Activated CD8-positive, alpha-beta memory T cell treated with anti-CD3 and anti-CD28 coated beads for 1 hour (primary cell): ENCODE data around the gene WASF2.
"Not testable (repeated sequence)": the region's sequence is repeated elsewhere in the genome, so short reads cannot be mapped to it uniquely, and the experiment has no call there.

Source experiments
- DNase-seq, 2 donors: peaks; one replicate each; pipeline ENCODE4 v3.0.0-alpha.2; 2020; ENCODE audit warnings: low read depth in 1 of 2; ENCODE audit errors: extremely low read depth in 1 of 2

The WASF2 gene

DNA sequence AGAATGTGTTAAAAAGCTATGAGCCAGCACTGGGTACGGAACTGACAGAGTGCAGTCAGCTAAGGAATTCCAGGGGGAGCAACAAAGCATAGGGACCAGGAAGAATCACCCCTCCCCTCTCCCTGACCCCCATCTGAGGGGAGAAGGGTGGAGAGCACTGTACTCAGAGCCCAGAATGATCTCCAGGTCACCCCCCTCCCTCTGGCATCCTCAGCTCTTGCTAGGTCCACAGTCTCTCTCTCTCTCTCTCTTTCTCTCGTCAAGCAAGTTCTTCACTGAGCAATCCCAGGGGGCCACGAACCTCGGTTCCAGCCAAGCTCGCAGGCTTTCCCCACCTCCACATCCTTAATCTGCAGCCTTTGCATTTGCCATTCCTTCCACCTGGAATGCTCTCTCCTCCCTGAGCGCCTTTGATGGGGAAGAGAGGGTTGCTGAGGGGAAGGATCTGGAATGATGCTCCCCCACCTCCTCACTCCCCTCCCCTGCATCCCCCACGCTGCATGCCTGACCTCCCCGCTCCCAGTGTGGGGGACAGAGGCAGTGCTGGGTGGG, 6.7 kb upstream of the WASF2 start:
- no peak for DNase-seq

DNA sequence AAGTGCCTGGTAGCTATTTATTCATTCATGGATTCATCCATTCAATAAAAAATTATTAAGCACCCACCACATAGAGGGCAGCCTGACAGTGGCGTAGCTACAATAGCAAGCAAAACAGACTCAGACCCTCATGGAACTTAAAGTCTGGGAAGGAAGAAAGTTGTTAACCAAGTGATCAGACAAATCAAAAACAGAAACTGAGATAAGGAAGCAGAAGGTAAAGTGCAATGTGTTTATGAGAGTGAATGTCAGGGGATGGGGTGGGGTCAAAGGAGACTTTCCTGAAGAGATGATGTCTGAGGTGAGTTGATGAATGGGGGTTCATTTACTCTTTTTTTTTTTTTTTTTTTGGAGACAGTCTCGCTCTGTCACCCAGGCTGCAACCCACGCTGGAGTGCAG, 2.8 kb upstream of the WASF2 start:
- no peak for DNase-seq

DNA sequence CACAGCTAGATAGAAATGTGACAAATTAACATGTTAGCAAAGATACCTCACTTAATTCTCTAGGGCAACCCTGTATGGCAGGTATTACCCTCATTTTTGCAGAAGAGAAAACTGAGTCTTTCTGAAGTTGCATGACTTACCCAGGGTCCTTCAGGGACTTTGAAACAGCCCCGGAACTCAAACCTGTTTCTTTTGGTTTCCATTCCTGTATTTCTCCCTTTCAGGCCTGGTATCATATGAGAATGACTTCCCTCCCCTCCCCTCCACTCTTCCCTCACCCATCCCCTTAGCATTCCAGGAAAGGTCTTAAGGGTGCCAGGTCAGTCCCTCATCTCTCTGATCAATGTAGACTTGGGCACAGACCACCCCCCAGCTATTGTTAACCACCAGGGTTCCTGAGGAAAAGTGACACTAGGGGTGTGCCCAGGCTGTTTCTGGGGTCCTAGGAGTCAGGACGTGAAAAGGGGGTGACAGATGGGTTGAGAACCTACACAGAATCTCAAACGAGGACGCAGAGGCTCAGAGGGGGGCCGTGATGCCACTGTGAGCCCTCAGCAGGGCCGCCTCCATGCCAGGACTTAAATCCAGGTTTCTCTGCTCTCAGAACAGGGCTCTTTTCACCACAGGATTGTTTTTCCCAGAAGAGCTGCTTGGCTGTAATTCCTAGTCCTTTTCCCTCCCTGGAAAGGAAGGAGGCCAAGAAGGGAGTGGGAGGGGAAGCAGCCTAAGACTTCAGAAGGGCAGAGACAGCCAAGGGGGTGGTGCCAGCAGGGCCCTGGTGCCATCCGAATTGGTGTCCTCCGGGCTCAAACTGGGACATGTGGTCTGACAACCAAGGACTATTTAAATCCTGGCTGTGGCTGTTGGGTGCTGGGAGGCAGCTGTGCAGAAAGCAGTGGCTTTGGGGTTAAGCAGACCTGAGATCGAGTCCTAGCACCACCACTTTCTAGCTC, 2.1 kb upstream of the WASF2 start:
- DNase-seq = no peak

DNA sequence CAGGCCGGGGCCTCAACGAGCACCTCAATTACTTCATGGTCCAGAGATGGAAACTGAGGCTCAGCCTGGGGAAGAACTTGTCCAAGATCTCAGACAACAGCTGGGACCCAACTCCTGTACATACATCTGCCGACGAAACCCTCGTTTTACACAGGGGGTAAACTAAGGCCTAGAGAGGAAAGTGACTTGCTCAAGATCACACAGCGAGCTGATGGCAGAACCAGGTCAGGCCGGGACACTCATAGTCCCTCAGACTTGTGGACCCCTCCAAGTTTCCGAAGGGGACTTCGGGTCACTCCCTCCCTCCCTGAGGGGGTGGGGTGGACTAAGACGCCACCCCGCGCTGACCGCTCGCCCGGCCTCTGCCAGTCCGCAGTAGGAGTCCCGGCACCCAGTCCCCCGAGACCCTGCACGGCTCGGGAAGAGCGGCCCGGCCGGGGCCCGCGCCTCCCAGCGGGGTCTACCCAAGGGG, 430 bp downstream of the WASF2 start:
- peak in 1 of 2 donors; percentile 6 for DNase-seq

DNA sequence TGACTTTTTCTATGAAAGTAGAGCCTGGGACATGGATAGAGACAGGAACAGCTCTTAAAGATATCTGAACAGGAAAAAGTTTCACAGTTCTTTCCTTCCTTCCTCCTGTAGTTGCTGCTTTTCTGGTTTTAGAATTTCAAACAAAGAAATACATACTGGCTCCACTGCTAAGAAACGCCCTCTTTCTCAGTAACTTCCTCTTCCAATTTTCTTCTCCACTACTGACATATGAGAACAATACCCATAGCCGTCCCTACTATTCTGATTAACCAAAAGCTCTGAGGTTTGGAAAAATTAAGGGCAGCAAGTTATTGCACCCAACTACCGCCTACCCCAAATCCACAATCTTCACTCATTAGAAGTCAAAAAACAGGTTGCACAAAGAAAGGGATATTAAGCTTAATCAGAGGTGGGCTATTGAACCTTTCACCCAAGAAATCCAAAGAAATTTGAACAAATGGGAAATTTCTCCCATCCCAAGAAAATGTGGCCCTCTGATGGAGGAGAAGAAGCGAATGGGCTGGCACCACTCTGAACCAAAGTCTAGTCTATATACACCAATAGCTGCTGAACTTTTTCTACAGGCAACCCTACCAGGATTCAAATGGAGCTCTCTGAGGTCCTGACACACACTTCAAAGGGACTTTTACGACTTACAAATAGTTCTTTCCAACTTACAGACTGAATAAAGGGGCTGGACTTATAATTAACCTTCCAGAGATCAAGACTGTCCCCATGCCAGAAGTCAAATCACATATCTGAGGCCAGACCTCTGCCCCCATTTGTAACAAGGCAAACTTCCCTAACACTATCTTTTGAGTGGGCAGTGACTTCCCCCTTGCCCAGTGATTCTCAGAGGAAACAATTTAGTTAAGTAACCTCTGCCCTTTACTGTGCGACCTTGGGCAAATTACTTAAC, 1.7 kb downstream of the WASF2 start:
- no peak for DNase-seq

DNA sequence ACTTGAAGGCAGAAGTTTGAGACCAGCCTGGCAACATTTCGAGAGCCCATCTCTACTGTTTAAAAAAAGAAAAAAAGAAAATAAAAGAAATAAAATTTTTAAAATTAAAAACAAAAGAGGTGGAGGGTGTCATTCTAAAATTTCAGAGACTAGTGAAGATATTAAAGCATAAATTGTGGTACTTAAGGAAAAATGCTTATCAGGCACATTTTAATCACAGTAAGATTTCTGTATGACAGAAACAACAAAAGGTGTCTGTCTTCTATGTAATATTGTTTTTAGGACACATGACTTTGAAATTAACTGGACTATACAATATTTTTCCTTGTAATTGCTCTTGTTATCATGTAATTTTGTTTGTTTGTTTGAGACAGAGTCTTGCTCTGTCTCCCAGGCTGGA, 4.6 kb downstream of the WASF2 start:
- no peak for DNase-seq

DNA sequence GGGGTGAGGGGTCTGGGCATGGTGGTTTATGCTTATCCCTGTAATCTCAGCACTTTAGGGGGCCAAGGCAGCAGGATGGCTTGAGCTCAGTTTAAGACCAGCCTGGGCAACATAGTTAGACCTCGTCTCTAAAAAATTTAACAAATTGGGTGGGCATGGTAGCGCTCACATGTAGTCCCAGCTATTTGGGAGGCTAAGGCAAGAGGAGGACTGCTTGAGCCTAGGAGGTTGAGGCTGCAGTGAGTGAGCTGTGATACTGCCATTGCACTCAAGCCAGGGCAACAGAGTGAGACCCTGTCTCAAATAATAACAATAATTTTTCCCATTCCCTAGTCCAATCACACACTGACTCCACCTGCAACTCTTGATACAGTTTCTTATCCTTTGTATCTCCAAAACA, 6.3 kb downstream of the WASF2 start:
- no peak for DNase-seq

DNA sequence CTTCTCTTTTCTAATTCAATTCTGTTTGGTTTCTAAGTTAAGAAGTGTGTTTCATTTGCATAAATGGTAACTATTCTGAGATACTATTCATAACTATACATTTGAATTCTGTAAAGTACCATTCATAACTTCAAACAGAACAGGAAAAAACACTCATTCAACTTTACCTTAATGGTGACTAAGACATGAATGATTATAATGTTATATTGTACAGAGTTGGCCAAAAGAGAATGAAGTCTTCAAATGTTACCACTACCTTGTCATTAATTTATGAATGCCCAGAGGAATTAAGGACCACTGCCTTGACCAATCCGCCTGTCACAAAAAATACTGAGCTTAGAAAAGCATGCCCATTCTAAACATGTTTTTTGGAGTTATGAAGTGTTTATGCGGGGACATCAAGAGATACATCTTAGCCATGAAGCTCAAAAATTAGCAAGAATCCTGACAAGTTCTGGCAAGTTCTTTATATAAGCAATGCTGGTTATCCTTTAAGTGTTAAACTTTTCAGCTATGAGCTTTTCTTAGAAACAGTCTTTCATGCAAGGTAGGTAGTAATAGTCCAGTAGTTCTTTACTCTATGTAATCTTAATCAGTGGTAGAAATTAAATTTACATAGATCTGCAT, 7.9 kb downstream of the WASF2 start:
- no peak for DNase-seq

DNA sequence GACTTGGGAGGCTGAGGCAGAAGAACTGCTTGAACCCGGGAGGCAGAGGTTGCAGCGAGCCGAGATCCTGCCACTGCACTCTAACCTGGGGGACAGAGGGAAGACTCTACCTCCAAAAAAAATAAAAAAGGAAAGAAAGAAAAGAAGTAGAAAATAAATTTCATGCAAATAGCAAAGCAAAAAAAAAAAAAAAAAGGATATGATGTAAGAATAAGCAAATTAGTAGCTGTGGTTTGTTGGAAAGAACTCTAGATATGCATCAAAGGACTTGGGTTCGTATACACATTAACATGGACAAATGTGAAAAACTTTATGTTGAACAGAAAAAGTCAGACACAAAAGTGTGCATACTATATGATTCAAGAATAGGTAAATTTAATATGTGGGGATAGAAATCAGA, 11.9 kb downstream of the WASF2 start:
- DNase-seq = no peak

DNA sequence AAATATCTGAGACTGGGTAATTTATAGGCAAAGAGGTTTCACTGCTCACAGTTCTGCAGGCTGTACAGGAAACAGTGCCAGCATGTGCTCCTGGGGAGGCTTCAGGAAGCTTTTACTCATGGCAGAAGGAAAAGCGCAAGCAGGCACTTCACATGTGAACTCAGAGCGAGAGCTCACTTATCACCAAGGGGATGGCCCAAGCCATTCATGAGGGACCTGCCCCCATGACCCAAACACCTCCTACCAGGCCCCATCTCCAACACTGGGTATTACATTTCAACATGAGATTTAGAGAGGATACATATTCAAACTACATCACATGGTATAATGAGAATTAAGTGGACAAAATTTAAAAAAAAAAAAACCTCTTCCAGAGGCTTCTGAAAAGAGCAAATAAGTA, 13.7 kb downstream of the WASF2 start:
- DNase-seq = no peak

DNA sequence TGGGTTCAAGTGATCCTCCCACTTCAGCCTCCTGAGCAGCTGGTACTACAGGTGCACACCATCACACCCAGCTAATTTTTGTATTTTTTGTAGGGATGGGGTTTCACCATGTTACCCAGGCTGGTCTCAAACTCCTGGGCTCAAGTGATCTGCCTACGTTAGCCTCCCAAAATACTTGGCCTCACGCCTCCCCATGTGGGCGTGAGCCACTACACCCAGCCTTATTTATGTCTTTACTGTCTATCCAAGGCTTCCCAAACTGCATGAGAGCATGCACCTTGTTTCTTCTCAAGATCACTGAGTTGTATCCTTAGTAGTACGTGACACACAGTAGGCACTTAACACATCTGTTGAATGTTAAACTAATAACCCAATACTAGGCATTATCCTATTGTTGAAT, 14.2 kb downstream of the WASF2 start:
- no peak for DNase-seq

DNA sequence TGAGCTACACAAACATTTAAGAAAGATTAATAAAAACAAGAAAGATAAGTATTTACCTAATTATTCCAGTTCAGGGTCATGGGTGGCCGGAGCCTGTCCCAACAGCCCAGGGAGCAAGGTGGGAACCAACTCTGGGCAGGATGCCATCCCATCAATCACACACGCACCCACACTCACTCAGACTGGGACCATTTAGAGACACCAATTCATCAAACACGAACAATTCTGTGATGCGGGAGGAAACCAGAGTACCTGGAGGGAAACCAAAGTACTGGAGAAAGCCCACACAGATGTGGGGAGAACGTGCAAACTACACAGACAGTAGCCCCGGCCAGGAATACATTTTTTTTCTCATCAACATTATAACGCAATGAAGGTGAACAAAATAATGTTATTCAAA, 16.2 kb downstream of the WASF2 start:
- no peak for DNase-seq

DNA sequence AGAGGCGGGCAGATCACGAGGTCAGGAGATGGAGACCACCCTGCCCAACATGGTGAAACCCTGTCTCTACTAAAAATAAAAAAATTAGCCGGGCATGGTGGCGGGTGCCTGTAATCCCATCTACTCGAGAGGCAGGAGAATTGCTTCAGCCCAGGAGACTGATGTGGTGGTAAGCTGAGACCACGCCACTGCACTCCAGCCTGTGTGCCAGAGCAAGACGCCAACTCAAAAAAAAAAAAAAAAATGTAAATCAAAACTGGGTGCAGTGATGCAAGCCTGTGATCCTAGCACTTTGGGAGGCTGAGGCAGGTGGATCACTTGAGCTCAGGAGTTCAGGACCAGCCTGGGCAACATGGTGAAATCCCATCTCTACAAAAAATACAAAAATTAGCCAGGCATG, 17.9 kb downstream of the WASF2 start:
- DNase-seq = not testable (repeated sequence)

DNA sequence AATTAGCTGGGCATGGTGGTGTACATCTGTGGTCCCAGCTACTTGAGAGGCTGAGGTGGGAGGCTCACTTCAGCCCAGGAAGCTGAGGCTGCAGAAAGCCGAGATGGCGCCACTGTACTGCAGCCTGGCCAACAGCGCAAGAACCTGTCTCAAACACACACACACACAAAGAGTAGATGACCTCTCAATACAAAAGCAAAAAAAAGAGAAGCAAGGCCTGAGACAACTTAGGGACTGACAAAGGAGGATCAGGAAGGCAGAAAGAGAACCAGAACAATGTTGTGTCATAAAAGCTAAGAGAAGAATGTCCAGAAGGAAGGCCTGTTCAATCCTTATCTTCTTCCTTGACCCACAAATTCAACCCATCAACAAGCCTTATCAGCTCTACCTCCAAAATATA, 18.5 kb downstream of the WASF2 start:
- DNase-seq = no peak

DNA sequence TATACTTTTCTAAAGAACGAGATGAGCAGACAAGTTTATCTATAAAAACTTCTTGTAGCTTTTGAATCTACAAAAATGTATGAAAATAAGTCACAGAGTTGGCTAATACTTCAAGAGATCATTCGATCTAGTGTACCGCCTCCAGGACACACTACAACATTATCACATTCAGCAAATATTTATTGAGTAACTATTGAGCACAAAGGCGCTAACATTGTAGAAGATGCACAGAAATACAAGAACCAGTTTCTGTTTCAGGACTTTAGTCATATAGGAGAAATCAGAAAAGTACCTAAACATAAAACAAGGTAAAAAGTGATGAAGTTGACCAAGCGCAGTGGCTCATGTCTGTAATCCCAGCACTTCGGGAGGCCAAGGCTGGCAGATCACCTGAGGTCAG, 20.6 kb downstream of the WASF2 start:
- DNase-seq = no peak

DNA sequence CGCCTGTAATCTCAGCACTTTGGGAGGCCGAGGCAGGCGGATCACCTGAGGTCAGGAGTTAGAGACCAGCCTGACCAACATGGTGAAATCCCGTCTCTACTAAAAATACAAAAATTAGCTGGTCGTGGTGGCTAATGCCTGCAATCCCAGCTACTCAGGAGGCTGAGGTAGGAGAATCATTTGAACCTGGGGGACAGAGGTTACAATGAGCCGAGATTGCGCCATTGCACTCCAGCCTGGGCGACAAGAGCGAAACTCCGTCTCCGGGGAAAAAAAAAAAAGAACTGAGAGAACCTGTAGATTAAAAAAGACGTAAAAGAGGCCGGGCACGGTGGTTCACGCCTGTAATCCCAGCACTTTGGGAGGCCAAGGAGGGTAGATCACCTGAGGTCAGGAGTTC, 21.6 kb downstream of the WASF2 start:
- not testable (repeated sequence) for DNase-seq

DNA sequence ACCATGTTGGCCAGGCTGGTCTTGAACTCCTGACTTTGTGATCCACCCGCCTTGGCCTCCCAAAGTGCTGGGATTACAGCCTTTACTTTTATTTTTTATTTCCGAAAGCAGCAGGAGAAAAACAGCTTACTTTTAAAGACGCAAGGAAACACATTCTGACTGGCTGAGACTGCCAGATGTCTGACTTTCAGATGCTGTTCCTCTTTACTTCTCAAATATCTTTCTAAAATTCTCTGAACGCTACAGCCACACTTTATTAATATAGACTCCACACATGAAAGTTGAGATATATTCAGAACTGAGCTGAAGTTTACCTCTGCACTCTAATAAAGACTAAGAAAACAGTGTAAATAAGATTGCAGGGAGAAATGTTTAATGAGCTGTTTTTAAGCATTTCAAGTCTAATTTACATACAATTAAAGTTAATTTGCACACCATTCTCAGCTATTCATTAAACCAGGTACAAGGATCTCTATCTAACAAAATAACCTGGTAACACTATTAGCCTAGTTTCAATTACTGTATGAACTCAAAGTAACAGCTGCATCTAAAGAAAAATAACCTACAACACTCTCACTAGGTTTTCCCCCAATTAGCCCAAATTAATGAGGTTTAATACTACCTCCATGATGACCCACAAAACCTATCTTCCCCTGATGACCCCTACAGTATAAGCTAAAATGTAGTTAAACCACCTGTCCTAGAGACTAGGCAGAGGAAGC, 24.9 kb downstream of the WASF2 start:
- DNase-seq = no peak

DNA sequence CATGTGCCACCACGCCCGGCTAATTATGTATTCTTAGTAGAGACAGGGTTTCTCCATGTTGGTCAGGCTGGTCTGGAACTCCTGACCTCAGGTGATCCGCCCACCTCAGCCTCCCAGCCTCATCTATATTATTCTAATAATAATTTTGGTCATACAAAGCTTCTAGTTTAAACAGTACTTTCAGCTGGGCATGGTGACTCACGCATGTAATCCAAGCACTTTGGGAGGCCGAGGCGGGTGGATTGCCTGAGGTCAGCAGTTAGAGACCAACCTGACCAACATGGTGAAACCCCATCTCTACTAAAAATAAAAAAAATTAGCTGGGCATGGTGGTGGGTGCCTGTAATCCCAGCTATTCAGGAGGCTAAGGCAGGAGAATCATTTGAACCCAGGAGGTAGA, 26.1 kb downstream of the WASF2 start:
- not testable (repeated sequence) for DNase-seq

DNA sequence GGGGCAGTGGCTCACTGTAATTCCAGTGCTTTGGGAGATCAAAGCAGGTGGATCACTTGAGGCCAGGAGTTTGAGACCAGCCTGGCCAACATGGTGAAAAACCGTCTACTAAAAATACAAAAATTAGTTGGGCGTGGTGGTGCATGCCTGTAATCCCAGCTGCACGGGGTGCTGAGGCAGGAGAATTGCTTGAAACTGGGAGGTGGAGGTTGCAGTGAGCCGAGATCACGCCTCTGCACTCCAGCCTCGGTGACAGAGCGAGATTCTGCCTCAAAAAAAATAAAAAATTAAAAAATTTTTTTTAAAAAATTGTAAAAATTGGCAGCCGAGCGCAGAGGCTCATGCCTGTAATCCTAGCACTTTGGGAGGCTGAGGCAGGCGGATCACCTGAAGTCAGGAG, 31.4 kb downstream of the WASF2 start:
- not testable (repeated sequence) for DNase-seq

DNA sequence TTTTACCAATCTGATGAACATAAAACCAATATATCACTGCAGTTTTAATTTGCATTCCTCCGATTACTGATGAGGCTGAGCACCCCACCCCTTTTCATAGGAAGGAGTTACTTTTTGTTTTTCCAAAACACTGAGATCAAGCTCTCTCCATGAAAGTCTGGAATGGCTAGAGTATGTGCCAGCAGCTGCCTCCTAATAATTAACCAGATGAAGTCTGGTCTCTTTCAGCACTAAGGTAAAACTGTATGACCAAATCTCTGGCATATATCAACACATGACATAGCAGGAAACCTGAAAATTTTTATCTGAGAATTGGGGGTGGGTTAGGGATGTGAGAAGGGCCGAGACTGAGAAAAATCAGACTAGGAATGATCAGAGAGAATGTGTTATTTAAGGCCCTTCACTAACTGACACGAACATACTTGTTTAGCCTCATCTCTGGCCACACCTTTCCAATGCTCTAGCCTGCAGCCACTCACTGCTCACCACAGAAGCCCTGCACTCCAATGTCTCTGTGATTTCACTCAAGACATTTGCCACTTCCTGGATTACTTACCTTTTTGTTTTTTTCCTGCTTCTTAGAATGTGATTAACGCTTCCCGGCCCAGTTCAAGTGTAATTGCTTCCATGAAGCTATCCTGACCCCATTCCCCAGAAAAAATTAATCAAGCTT, 34.7 kb downstream of the WASF2 start:
- DNase-seq = peak in 1 of 2 donors; percentile 9
